ENCODE data around the gene HADHB.
"Not testable (repeated sequence)": the region's sequence is repeated elsewhere in the genome, so short reads cannot be mapped to it uniquely, and the experiment has no call there.

The HADHB gene

GRCh38 chr2:26297061-26297460 is 52.3 kb downstream of the HADHB start:
- no peak for DNase-seq (ENCODE audit: low spot score)

GRCh38 chr2:26298286-26298637 is 53.5 kb downstream of the HADHB start:
- no peak for DNase-seq (ENCODE audit: low spot score)

- peak; percentile 69 for DNase-seq (ENCODE audit: low spot score)
Measured at GRCh38 chr2:26298638-26299393, 54.1 kb downstream of the HADHB start.

- peak; percentile 27 for DNase-seq (ENCODE audit: low spot score)
Measured at GRCh38 chr2:26299471-26300101, 54.8 kb downstream of the HADHB start.

GRCh38 chr2:26300234-26300925 is 55.6 kb downstream of the HADHB start:
- peak; percentile 19 for DNase-seq (ENCODE audit: low spot score)

- DNase-seq (ENCODE audit: low spot score), result no peak
Measured at GRCh38 chr2:26302846-26303245, 58.1 kb downstream of the HADHB start.

- DNase-seq (ENCODE audit: low spot score), result not testable (repeated sequence)
Measured at GRCh38 chr2:26305094-26305493, 60.4 kb downstream of the HADHB start.

GRCh38 chr2:26305540-26305939 is 60.8 kb downstream of the HADHB start:
- DNase-seq (ENCODE audit: low spot score), result no peak

GRCh38 chr2:26309921-26310320 is 65.2 kb downstream of the HADHB start:
- no peak for DNase-seq (ENCODE audit: low spot score)

- DNase-seq (ENCODE audit: low spot score), result no peak
Measured at GRCh38 chr2:26312471-26312870, 67.7 kb downstream of the HADHB start.

GRCh38 chr2:26313446-26313845 is 68.7 kb downstream of the HADHB start:
- DNase-seq (ENCODE audit: low spot score), result no peak

- DNase-seq (ENCODE audit: low spot score), result no peak
Measured at GRCh38 chr2:26314243-26314642, 69.5 kb downstream of the HADHB start.

GRCh38 chr2:26316041-26316440 is 71.3 kb downstream of the HADHB start:
- DNase-seq (ENCODE audit: low spot score), result no peak

- DNase-seq (ENCODE audit: low spot score), result no peak
Measured at GRCh38 chr2:26316845-26317244, 72.1 kb downstream of the HADHB start.

- peak; percentile 23 for DNase-seq (ENCODE audit: low spot score)
Measured at GRCh38 chr2:26317377-26318105, 72.8 kb downstream of the HADHB start.

GRCh38 chr2:26318950-26319349 is 74.2 kb downstream of the HADHB start:
- no peak for DNase-seq (ENCODE audit: low spot score)

GRCh38 chr2:26324479-26324878 is 79.7 kb downstream of the HADHB start:
- not testable (repeated sequence) for DNase-seq (ENCODE audit: low spot score)

GRCh38 chr2:26324903-26325302 is 80.2 kb downstream of the HADHB start:
- DNase-seq (ENCODE audit: low spot score), result no peak

- no peak for DNase-seq (ENCODE audit: low spot score)
Measured at GRCh38 chr2:26325851-26326250, 81.1 kb downstream of the HADHB start.

- no peak for DNase-seq (ENCODE audit: low spot score)
Measured at GRCh38 chr2:26326514-26326913, 81.8 kb downstream of the HADHB start.

- peak; percentile 65 for DNase-seq (ENCODE audit: low spot score)
Measured at GRCh38 chr2:26327291-26328272, 82.8 kb downstream of the HADHB start.

Measured in GM03348 (cell line).